AG04450 (cell line): ENCODE data around the gene VIPR2. TPM values are rescaled to one million over a fixed set of nuclear protein-coding genes. Genes with fewer than 3 reads are reported as not detected.

Source experiments
- CTCF ChIA-PET: fragments of 300-600, 350-600 bp; formaldehyde crosslinking; extraction: SDS; loops from one replicate; lab custom pipeline; 2022; ENCODE audit warnings: antibody characterized with exemption, inconsistent platforms; lab: Charles Lee
- POLR2A ChIA-PET: fragments of 350-600 bp; formaldehyde crosslinking; extraction: SDS; loops from one replicate; lab custom pipeline; 2021; ENCODE audit warnings: antibody characterized with exemption, inconsistent platforms; lab: Yijun Ruan, JAX
- DNase-seq: peaks from one replicate; pipeline ENCODE4 v3.0.0-alpha.2; 2011; ENCODE audit warnings: low read depth, low spot score
- H3K27ac ChIP-seq: one replicate; pipeline ENCODE4 v1.5.1; 2012; ENCODE audit warnings: low read depth, low read length, control low read depth
- H3K27me3 ChIP-seq: one replicate; pipeline ENCODE4 v1.6.0; 2012; ENCODE audit warnings: low read length; ENCODE audit not compliant: control insufficient read depth, insufficient read depth
- H3K4me3 ChIP-seq: 2 replicates; pipeline ENCODE4 v1.5.1; 2011; ENCODE audit warnings: mild to moderate bottlenecking, low read depth, low read length, control low read depth
- H3K9me3 ChIP-seq: 2 replicates; pipeline ENCODE4 v1.5.1; 2012; ENCODE audit warnings: low read length; ENCODE audit not compliant: control insufficient read depth, insufficient read depth
- CTCF ChIP-seq: IDR thresholded peaks from 2 replicates; pipeline ENCODE4 v1.5.1; 2011; ENCODE audit warnings: low read depth, low read length, control low read depth, inconsistent platforms
- polyA plus RNA-seq: library from polyadenylated mRNA; depleted of rRNA; stranded (reverse); fragments of >200 nt; gene quantifications from 2 replicates; pipeline ENCODE4 v1.2.3, GENCODE V29; 2011

The VIPR2 gene
- polyA plus RNA-seq, 1 experiment, result not detected

GRCh38 chr7:159151231-159151630 is 6.6 kb upstream of the VIPR2 start:
- Histone ChIP-seq H3K27ac (no peak overlapping the region), H3K27me3 (no peaks in the 10 kb centered on the region), H3K4me3 (no peak overlapping the region), H3K9me3 (peaks cover 67% of the 10 kb centered on the region)
- ChIA-PET POLR2A (no interaction called here), CTCF (no interaction called here)
- DNase-seq, result no peak
- no peak for TF ChIP-seq CTCF

- peaks cover 2% of the 10 kb centered on the region for H3K27me3 ChIP-seq
- peaks cover 59% of the 10 kb centered on the region for H3K9me3 ChIP-seq
- H3K27ac ChIP-seq, result no peak overlapping the region
- no peak for DNase-seq
- ChIA-PET POLR2A (no interaction called here), CTCF (no interaction called here)
- no peak for TF ChIP-seq CTCF
- H3K4me3 ChIP-seq, result no peak overlapping the region
Measured at GRCh38 chr7:159149488-159149887, 4.8 kb upstream of the VIPR2 start.

DNA sequence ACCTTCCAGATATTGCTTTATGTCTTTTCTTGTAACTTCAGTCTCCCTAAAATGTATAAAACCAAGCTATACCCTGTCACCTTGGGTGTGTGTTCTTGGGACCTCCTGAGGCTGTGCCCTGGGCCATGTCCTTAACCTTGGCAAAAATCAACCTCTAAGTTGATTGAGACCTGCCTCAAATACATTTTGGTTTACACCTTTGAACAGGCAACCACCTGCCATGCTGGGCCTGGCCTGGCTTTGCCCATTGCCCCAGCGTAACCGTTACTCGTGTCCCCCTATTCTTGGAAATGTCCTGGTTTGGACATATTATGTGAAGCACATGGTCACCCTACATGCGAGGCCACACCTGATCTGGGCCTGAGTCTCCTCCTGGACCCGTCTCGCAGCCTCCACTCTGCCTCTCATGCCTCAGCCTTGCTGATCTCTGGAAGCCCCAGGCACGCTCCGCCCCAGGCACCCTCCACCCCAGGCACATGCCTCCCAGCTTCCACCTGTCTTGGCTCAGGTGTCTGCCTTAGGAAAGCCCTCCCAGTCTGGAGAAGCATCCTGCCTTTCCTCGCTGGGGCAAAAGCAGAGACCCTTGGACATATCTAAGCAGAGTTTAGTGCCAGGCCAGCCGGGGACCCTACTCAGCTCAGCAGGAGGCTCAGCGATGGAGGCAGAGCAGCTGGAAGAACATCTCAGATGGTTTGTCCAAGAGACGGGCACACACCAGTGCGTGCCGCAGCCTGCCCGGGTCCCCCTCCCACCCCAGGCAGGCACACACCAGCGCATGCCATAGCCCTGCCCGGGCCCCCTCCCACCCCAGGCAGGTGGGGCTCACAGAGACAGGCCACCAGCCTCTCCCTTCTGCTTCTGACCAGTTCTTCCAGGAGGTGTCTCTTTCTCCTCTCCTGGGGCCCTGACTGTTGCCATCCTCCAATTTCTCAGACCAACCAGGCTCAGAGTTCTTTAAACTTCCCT is 4.0 kb upstream of the VIPR2 start:
- ChIA-PET POLR2A (no interaction called here), CTCF (no interaction called here)
- no peak for TF ChIP-seq CTCF
- Histone ChIP-seq H3K9me3 (peaks cover 59% of the 10 kb centered on the region), H3K27me3 (peaks cover 2% of the 10 kb centered on the region), H3K4me3 (no peak overlapping the region), H3K27ac (no peak overlapping the region)
- no peak for DNase-seq

GRCh38 chr7:159147687-159148086 is 3.0 kb upstream of the VIPR2 start:
- Histone ChIP-seq H3K27ac (no peak overlapping the region), H3K27me3 (peaks cover 2% of the 10 kb centered on the region), H3K4me3 (no peak overlapping the region), H3K9me3 (peaks cover 51% of the 10 kb centered on the region)
- DNase-seq, result no peak
- POLR2A ChIA-PET, result no interaction called here
- CTCF ChIA-PET, result no interaction called here
- no peak for TF ChIP-seq CTCF

DNA sequence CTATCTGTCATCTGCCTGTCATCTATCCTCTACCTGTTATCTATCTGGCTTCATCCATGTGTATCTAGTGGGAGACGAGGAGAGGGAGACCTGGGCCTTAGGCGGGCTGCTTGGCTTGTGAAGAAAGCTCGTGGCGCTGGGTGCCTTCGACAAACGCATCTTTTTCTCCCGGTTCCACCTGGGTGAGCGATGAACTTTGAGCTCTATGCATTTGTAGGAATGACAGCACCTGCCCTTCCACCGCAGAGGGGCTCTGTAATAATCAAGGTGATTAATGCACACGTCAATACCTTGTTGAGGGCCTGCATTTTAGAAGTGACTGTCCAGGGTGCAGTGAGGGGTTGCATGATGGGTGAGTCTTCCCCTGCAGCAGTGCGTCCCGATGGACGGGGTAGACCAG is 2.6 kb upstream of the VIPR2 start:
- Histone ChIP-seq H3K27me3 (peaks cover 2% of the 10 kb centered on the region), H3K4me3 (no peak overlapping the region), H3K9me3 (peaks cover 50% of the 10 kb centered on the region), H3K27ac (no peak overlapping the region)
- no peak for DNase-seq
- TF ChIP-seq CTCF, result no peak
- POLR2A ChIA-PET, result no interaction called here
- CTCF ChIA-PET, result no interaction called here
